ENCODE measurements around the gene KHK.

The KHK gene

DNA sequence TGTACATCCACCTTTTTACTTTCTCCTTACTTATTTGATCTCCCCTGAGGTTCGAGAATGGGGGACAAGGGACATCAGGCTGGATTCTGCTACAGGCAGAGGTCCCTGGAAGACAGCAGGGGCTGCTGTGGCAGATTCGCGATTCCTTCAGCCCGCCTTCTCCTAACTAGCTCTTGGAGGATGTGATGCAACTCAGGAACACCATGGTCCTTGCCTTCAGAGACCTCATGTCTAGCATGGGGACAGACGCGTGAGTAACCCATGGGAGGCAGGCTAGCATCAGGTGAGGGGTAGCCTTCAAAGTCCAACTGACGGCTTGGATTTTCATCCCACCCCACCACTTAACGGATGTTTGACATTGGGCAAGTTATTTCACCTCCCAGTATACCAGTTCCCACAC lies 61.4 kb downstream of the KHK start:
- DNase-seq (ENCODE audit: extremely low read depth, low read depth) = no peak
- TF ChIP-seq, protein P1, sequence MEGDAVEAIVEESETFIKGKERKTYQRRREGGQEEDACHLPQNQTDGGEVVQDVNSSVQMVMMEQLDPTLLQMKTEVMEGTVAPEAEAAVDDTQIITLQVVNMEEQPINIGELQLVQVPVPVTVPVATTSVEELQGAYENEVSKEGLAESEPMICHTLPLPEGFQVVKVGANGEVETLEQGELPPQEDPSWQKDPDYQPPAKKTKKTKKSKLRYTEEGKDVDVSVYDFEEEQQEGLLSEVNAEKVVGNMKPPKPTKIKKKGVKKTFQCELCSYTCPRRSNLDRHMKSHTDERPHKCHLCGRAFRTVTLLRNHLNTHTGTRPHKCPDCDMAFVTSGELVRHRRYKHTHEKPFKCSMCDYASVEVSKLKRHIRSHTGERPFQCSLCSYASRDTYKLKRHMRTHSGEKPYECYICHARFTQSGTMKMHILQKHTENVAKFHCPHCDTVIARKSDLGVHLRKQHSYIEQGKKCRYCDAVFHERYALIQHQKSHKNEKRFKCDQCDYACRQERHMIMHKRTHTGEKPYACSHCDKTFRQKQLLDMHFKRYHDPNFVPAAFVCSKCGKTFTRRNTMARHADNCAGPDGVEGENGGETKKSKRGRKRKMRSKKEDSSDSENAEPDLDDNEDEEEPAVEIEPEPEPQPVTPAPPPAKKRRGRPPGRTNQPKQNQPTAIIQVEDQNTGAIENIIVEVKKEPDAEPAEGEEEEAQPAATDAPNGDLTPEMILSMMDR (IDR thresholded peaks at IDR 0.05; ENCODE audit: low read depth, low read length) = no peak

DNA sequence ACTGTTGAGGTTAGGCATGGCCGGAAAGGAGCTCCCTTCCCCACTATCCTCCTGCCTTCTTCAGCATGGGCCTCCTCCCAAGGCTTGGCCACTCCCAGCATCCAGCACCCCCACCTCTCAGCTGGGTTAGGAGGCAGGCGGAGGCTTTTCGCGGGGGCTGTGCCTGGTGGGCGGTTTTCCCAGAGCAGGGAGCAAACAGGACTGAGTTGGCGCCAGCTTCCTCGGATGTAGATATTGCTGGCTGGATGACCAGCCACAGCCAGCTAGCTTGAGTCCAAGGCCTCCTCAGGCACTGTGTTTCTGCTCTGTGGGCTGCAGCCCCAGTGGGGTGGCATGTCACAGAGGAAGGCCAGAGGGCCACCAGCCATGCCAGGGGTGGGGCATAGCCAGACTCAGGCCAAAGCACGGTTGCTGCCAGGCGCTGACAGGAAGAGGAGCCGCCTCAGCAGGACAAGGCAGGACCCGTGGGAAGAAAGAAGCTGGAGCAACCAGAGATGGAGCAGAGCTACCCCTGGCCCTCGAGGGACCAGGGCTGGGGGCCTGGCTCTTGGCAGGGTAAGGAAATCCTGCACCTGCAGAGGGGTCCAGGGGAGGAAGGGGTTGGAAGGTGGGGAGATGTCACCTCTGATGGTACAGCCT lies 62.3 kb downstream of the KHK start, which contains the start of gene TCF23:
Gene TCF23 (plus strand): TSS at position 204 of the 639 bp plus-strand sequence. CDS start 130 bp downstream, at position 334.
- no peak for DNase-seq (ENCODE audit: extremely low read depth, low read depth)
- TF ChIP-seq, protein P1 (IDR thresholded peaks at IDR 0.05; ENCODE audit: low read depth, low read length) = no peak

DNA sequence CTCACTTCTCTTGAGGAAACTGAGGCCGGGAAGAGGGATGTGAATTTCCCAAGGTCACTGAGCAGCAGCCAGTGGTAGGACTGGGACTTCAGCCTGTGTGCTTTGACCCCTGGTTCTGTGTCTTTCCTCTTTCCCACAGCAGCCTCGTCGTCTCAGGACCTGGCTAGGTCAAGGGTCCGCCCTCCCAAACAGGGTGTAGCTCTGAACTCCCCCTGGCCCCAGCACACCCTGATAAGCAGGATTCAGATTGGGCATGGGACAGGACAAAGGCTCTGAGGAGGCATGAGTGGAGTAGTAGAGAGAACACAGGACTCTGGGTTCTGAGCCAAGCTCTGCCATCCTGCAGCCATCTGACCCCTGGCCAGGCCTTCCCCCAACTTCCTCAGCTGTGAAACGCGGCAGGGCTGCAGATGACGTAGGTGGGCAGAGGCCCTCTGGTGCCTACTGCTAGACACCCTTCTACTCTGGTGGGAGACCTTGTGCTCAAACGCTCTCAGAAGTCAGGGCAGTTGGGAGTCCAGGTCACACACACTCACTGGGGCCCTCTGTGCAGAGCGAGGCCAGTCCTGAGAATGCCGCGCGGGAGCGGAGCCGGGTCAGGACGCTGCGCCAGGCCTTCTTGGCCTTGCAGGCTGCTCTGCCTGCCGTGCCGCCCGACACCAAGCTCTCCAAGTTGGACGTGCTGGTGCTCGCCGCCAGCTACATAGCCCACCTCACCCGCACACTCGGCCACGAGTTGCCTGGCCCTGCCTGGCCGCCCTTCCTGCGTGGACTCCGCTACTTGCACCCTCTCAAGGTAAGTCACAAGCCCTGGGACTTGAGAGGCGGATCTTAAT lies 63.2 kb downstream of the KHK start:
- no peak for DNase-seq (ENCODE audit: extremely low read depth, low read depth)
- TF ChIP-seq, protein P1 (IDR thresholded peaks at IDR 0.05; ENCODE audit: low read depth, low read length) = no peak
